Activated CD8-positive, alpha-beta T cell treated with anti-CD3 and anti-CD28 coated beads for 36 hours (primary cell): ENCODE results near the gene IL17C. TPM values are rescaled to one million over a fixed set of nuclear protein-coding genes. Genes with fewer than 3 reads are reported as not detected.

Experiments
- ATAC-seq: fragments of 200-7000 bp; cut with Tn5 transposase; one replicate; pipeline ENCODE4 v1.10.0; 2021; ENCODE audit warnings: mild to moderate bottlenecking, moderate library complexity
- CTCF ChIA-PET: fragments of 350-600 bp; sonication (Branson Sonifier 250); formaldehyde crosslinking; loops from one replicate; lab custom pipeline; 2021; ENCODE audit warnings: antibody characterized with exemption; lab: Charles Lee
- POLR2A ChIA-PET: fragments of 350-600 bp; sonication (Branson Sonifier 250); formaldehyde crosslinking; loops from one replicate; lab custom pipeline; 2021; ENCODE audit warnings: antibody characterized with exemption; lab: Charles Lee
- DNase-seq: peaks from one replicate; pipeline ENCODE4 v3.0.0-alpha.2; 2020
- H3K27ac Mint-ChIP-seq: one replicate; pipeline ENCODE4 v1.8.0; 2021; ENCODE audit warnings: mild to moderate bottlenecking, mixed read lengths
- H3K27me3 Mint-ChIP-seq: one replicate; pipeline ENCODE4 v1.8.0; 2021; ENCODE audit warnings: mixed read lengths
- H3K36me3 Mint-ChIP-seq: one replicate; pipeline ENCODE4 v1.8.0; 2021; ENCODE audit warnings: low read depth, mixed read lengths
- H3K4me1 Mint-ChIP-seq: one replicate; pipeline ENCODE4 v1.8.0; 2021; ENCODE audit warnings: low read depth, mixed read lengths
- H3K4me3 Mint-ChIP-seq: one replicate; pipeline ENCODE4 v1.8.0; 2021; ENCODE audit warnings: mild to moderate bottlenecking, moderate library complexity, mixed read lengths
- H3K9me3 Mint-ChIP-seq: one replicate; pipeline ENCODE4 v1.8.0; 2021; ENCODE audit warnings: mixed read lengths
- intact Hi-C: fragments of 100-400 bp; cut with micrococcal nuclease; formaldehyde crosslinking; loops from one replicate; pipeline ENCODE4 v1.10.0; 2022
- total RNA-seq, 2 experiments: library from RNA; stranded (reverse); gene quantifications; one replicate each; pipeline ENCODE4 v1.2.3, GENCODE V29; 2021
- TF ChIP-seq, protein P1 (sequence below): fragments of 200-600 bp; IDR thresholded peaks from one replicate; pipeline ENCODE4 v1.8.0; 2022; ENCODE audit warnings: antibody characterized with exemption, mild to moderate bottlenecking

IL17C gene
- total RNA-seq, 2 experiments from 2014 or later, result 0.31 TPM; not detected in 1

- no peak for DNase-seq
- Mint-ChIP-seq H3K36me3 (peaks cover 35% of the 10 kb centered on the region), H3K27me3 (no peaks in the 10 kb centered on the region), H3K9me3 (no peaks in the 10 kb centered on the region), H3K27ac (no peak overlapping the region), H3K4me1 (peaks cover 13% of the 10 kb centered on the region), H3K4me3 (no peak overlapping the region)
- TF ChIP-seq, protein P1, sequence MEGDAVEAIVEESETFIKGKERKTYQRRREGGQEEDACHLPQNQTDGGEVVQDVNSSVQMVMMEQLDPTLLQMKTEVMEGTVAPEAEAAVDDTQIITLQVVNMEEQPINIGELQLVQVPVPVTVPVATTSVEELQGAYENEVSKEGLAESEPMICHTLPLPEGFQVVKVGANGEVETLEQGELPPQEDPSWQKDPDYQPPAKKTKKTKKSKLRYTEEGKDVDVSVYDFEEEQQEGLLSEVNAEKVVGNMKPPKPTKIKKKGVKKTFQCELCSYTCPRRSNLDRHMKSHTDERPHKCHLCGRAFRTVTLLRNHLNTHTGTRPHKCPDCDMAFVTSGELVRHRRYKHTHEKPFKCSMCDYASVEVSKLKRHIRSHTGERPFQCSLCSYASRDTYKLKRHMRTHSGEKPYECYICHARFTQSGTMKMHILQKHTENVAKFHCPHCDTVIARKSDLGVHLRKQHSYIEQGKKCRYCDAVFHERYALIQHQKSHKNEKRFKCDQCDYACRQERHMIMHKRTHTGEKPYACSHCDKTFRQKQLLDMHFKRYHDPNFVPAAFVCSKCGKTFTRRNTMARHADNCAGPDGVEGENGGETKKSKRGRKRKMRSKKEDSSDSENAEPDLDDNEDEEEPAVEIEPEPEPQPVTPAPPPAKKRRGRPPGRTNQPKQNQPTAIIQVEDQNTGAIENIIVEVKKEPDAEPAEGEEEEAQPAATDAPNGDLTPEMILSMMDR, result no peak
- CTCF ChIA-PET, result interaction anchor here (0.8 to 1.1 kb wide), 2 partner anchors 13 to 159 kb away, joined by 3 to 4 read pairs; no protein-coding TSS in a partner anchor
- intact Hi-C loops, result no loop called here
- POLR2A ChIA-PET, result no interaction called here
- ATAC-seq, result no peak
These were observed 41.9 kb upstream of the IL17C start for GRCh38 chr16:88596483-88596882.

DNA sequence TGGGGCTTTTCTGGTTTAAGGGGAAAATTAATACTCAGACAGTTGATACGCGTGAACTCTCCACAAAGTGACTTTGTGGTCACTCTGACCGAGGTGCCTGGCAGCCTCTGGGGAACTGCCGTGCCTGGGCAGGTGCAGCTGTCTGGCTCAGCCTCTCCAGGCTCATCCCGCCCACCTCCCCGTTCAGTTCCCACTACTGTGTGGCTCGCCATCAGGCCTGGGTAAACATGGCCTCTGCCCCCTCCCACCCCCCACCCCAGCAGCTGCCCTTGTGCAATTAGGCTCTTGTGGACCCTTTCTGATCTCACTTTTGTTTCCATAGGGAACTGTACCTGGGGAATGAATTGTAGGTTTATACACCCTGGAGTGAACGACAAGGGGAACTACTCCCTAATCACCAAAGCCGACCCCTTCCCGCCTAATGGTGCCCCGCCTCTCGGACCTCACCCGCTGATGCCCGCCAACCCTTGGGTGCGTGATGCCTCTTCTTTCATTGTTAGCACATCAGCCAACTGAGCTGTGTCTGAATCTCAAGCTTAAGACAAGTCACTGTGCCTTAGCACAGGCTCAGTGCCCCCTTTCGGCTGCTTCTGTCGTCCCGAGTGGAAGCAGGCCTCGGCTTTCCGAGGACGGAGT is 40.4 kb upstream of the IL17C start:
- Mint-ChIP-seq H3K27me3 (no peaks in the 10 kb centered on the region), H3K4me3 (no peak overlapping the region), H3K27ac (no peak overlapping the region), H3K9me3 (no peaks in the 10 kb centered on the region), H3K36me3 (peaks cover 36% of the 10 kb centered on the region), H3K4me1 (peaks cover 5% of the 10 kb centered on the region)
- no peak for ATAC-seq
- POLR2A ChIA-PET, result no interaction called here
- TF ChIP-seq, protein P1, result no peak
- no peak for DNase-seq
- CTCF ChIA-PET, result no interaction called here
- intact Hi-C loops, result no loop called here

DNA sequence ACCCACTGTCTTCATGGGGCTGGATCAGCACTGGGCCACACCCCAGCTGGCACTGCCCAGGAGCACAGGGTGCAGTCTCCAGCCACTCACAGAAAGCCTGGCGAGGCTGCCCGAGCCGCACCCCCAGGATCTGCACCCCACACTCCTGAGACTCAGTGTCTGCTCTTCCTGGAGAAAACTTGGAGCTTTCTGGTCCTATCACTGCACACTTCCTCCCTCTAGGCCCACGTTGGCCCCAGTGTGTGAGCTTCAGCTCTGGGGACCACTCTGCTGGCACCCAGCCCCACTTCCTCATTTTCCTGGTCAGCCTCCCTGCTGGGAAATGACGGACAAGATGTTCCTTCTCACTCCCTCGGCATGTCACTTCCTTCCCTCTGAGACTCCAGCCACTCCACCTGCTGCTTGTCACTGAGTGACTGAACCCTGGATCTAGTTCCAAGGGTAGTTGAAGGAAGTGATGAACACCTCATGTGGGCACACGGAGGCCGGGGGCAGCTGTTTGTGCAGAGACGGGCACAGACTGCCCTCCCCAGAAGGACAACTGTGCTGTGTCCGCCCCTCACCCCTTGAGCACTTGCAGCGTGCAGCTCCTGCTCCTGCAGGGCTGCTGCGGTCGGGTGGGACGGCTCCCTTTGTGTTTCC is 39.2 kb upstream of the IL17C start:
- H3K27ac Mint-ChIP-seq, result no peak overlapping the region
- H3K36me3 Mint-ChIP-seq, result peaks cover 34% of the 10 kb centered on the region
- H3K9me3 Mint-ChIP-seq, result no peaks in the 10 kb centered on the region
- peaks cover 5% of the 10 kb centered on the region for H3K4me1 Mint-ChIP-seq
- ChIA-PET POLR2A (no interaction called here), CTCF (no interaction called here)
- H3K4me3 Mint-ChIP-seq, result no peak overlapping the region
- DNase-seq (no peak), ATAC-seq (no peak)
- TF ChIP-seq, protein P1, result no peak
- no peaks in the 10 kb centered on the region for H3K27me3 Mint-ChIP-seq
- intact Hi-C loops, result no loop called here

- Mint-ChIP-seq H3K4me1 (peaks cover 5% of the 10 kb centered on the region), H3K9me3 (no peaks in the 10 kb centered on the region), H3K36me3 (peaks cover 34% of the 10 kb centered on the region), H3K27me3 (no peaks in the 10 kb centered on the region), H3K27ac (no peak overlapping the region), H3K4me3 (no peak overlapping the region)
- intact Hi-C loops, result no loop called here
- no peak for DNase-seq
- ATAC-seq, result no peak
- ChIA-PET CTCF (no interaction called here), POLR2A (no interaction called here)
- TF ChIP-seq, protein P1, result no peak
These were observed 38.4 kb upstream of the IL17C start for GRCh38 chr16:88599825-88600538.

DNA sequence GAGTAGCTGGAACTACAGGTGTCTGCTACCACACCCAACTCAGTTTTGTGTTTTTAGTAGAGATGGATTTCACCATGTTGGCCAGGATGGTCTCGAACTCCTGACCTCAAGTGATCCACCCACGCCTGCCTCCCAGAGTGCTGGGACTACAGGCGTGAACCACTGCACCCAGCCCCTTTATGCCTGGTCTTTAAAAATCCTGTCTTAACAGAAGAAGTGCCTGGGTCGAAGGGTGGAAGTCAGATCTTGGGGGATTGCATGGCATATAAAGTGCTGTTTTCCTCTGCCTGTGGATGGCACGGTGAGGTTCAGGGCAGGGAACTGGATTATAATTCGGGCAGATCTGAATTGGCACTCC is 37.9 kb upstream of the IL17C start:
- intact Hi-C loops, result no loop called here

More for the DNA sequence above, 37.9 kb upstream of the IL17C start:
- TF ChIP-seq, protein P1, result no peak
- H3K9me3 Mint-ChIP-seq, result no peaks in the 10 kb centered on the region
- POLR2A ChIA-PET, result no interaction called here
- ATAC-seq (no peak), DNase-seq (no peak)
- no peak overlapping the region for H3K27ac Mint-ChIP-seq
- no peak overlapping the region for H3K4me3 Mint-ChIP-seq
- no peaks in the 10 kb centered on the region for H3K27me3 Mint-ChIP-seq
- CTCF ChIA-PET, result no interaction called here
- H3K4me1 Mint-ChIP-seq, result peaks cover 3% of the 10 kb centered on the region
- H3K36me3 Mint-ChIP-seq, result peaks cover 31% of the 10 kb centered on the region
